DMS153 treated with DMSO at 0.1 percent for 48 hours (cell line): ENCODE results near the gene CCDC192.

ENCODE experiments used
- DNase-seq: peaks from one replicate; lab custom pipeline; 2025; ENCODE audit not compliant: unreplicated experiment; lab: John Stamatoyannopoulos, UW

CCDC192 gene

GRCh38 chr5:127944125-127944524 is 240.9 kb downstream of the CCDC192 start:
- DNase-seq = no peak

GRCh38 chr5:127947941-127948340 is 244.8 kb downstream of the CCDC192 start:
- DNase-seq = no peak

GRCh38 chr5:127950707-127951391 is 247.7 kb downstream of the CCDC192 start:
- DNase-seq = no peak

- no peak for DNase-seq
Observed at GRCh38 chr5:127951791-127952190, 248.6 kb downstream of the CCDC192 start.

GRCh38 chr5:127957183-127957582 is 254.0 kb downstream of the CCDC192 start:
- DNase-seq = no peak

GRCh38 chr5:127957701-127958239 is 254.6 kb downstream of the CCDC192 start:
- DNase-seq = no peak

- peak; percentile 14 for DNase-seq
Observed at GRCh38 chr5:127958421-127959011, 255.3 kb downstream of the CCDC192 start.

GRCh38 chr5:127959152-127959764 is 256.1 kb downstream of the CCDC192 start:
- DNase-seq = peak; percentile 28

GRCh38 chr5:127960270-127960691 is 257.1 kb downstream of the CCDC192 start:
- DNase-seq = no peak

- DNase-seq = no peak
Observed at GRCh38 chr5:127961006-127961762, 258.0 kb downstream of the CCDC192 start.

- DNase-seq = no peak
Observed at GRCh38 chr5:127961763-127962145, 258.6 kb downstream of the CCDC192 start.

GRCh38 chr5:127962491-127962890 is 259.3 kb downstream of the CCDC192 start:
- no peak for DNase-seq

GRCh38 chr5:127963233-127963632 is 260.0 kb downstream of the CCDC192 start:
- DNase-seq = no peak

GRCh38 chr5:127963931-127964330 is 260.7 kb downstream of the CCDC192 start:
- DNase-seq = no peak

- no peak for DNase-seq
Observed at GRCh38 chr5:127967323-127967982, 264.3 kb downstream of the CCDC192 start.

GRCh38 chr5:127967983-127968592 is 264.9 kb downstream of the CCDC192 start:
- DNase-seq = no peak

- DNase-seq = no peak
Observed at GRCh38 chr5:127969002-127969401, 265.8 kb downstream of the CCDC192 start.

GRCh38 chr5:127969651-127970050 is 266.5 kb downstream of the CCDC192 start:
- no peak for DNase-seq

- DNase-seq = no peak
Observed at GRCh38 chr5:127970081-127970480, 266.9 kb downstream of the CCDC192 start.

GRCh38 chr5:127970854-127971425 is 267.7 kb downstream of the CCDC192 start:
- DNase-seq = no peak
